ENCODE results near the gene AJM1.

DNA sequence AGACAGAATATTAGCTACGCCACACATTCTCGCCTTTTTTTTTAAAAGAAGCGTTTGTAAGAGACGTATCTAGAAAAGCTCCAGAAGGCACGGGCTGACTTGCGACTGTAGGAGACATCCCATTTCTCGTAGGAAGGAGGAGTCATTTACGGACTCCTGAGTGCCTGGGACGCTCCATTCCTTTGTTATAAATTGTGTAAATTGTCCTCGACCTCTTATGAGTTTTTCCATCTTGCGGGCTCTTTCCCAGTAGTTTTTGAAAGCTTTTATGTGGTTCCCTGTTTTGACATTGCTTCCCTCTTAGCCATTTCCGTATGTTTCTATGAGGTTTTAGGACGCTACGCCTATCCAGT is 33.5 kb upstream of the AJM1 start:
- TF ChIP-seq CTCF (IDR thresholded peaks at IDR 0.05; ENCODE audit: poor library complexity): no peak
- no peak for TF ChIP-seq EZH2phosphoT487 (IDR thresholded peaks at IDR 0.05; ENCODE audit: low read depth, severe bottlenecking, unreplicated experiment)
- TF ChIP-seq EZH2 (IDR thresholded peaks at IDR 0.05; ENCODE audit: borderline replicate concordance): no peak

Data from hepatocyte (in vitro differentiated cells).